WTC11 (cell line): ENCODE data around the gene ETV1. TPM values are rescaled to one million over a fixed set of nuclear protein-coding genes. Genes with fewer than 3 reads are reported as not detected.

Experiments used
- ATAC-seq: fragments of 200-7000 bp; cut with Tn5 transposase; 2 replicates; pipeline ENCODE4 v1.10.0; 2021; ENCODE audit warnings: mild to moderate bottlenecking, moderate library complexity
- CTCF ChIA-PET: fragments of 300-600 bp; sonication (Branson Sonifier 250); formaldehyde crosslinking; loops from one replicate; lab custom pipeline; 2021; ENCODE audit warnings: antibody characterized with exemption; lab: Charles Lee
- POLR2A ChIA-PET: fragments of 350-600 bp; sonication (Branson Sonifier 250); formaldehyde crosslinking; loops from one replicate; lab custom pipeline; 2021; ENCODE audit warnings: antibody characterized with exemption; lab: Charles Lee
- DNase-seq: peaks from one replicate; pipeline ENCODE4 v3.0.0; 2021; ENCODE audit warnings: low spot score
- H3K27ac Mint-ChIP-seq: 2 replicates; pipeline ENCODE4 v1.8.0; 2021; ENCODE audit warnings: mixed read lengths
- H3K27me3 Mint-ChIP-seq: 2 replicates; pipeline ENCODE4 v1.8.0; 2021; ENCODE audit warnings: low read depth, mild to moderate bottlenecking, moderate library complexity, mixed read lengths
- H3K36me3 Mint-ChIP-seq: 2 replicates; pipeline ENCODE4 v1.8.0; 2021; ENCODE audit warnings: mixed read lengths
- H3K4me1 Mint-ChIP-seq: 2 replicates; pipeline ENCODE4 v1.8.0; 2022; ENCODE audit warnings: mixed read lengths
- H3K4me3 Mint-ChIP-seq: 2 replicates; pipeline ENCODE4 v1.8.0; 2021; ENCODE audit warnings: mild to moderate bottlenecking, moderate library complexity, mixed read lengths
- H3K9me3 Mint-ChIP-seq: 2 replicates; pipeline ENCODE4 v1.8.0; 2021; ENCODE audit warnings: mixed read lengths
- CREM ChIP-seq: sonication (generic); formaldehyde crosslinking; IDR thresholded peaks from 2 replicates; pipeline ENCODE4 v1.8.1; 2022; ENCODE audit warnings: mild to moderate bottlenecking, missing genetic modification reagents, moderate library complexity
- EMX1 ChIP-seq: fragments of 250-450 bp; sonication (Bioruptor Pico); IDR thresholded peaks from 2 replicates; pipeline ENCODE4 v1.8.0; 2021; ENCODE audit warnings: mild to moderate bottlenecking
- FOXP4 ChIP-seq: sonication (generic); formaldehyde crosslinking; IDR thresholded peaks from 2 replicates; pipeline ENCODE4 v1.8.0; 2022; ENCODE audit warnings: mild to moderate bottlenecking, missing genetic modification reagents
- GTF2I ChIP-seq: fragments of 250-450 bp; sonication (Bioruptor Pico); conservative IDR thresholded peaks from 2 replicates; pipeline ENCODE4 v1.4.0; 2021; ENCODE audit warnings: mild to moderate bottlenecking
- JAZF1 ChIP-seq: fragments of 250-450 bp; sonication (Bioruptor Pico); IDR thresholded peaks from 2 replicates; pipeline ENCODE4 v1.9.0; 2021; ENCODE audit warnings: moderate library complexity, mild to moderate bottlenecking, inconsistent platforms
- JUN ChIP-seq: sonication (generic); formaldehyde crosslinking; IDR thresholded peaks from 2 replicates; pipeline ENCODE4 v1.8.0; 2023; ENCODE audit warnings: mild to moderate bottlenecking, missing genetic modification reagents
- MLX ChIP-seq: sonication (generic); formaldehyde crosslinking; IDR thresholded peaks from 2 replicates; pipeline ENCODE4 v1.8.1; 2023; ENCODE audit warnings: mild to moderate bottlenecking, missing genetic modification reagents, moderate library complexity
- MXD4 ChIP-seq: fragments of 250-450 bp; sonication (Bioruptor Pico); IDR thresholded peaks from 2 replicates; pipeline ENCODE4 v1.8.0; 2021; ENCODE audit warnings: mild to moderate bottlenecking, moderate library complexity, borderline replicate concordance
- NR1H2 ChIP-seq: sonication (generic); formaldehyde crosslinking; IDR thresholded peaks from 2 replicates; pipeline ENCODE4 v1.9.0; 2021; ENCODE audit warnings: mild to moderate bottlenecking, moderate library complexity, missing genetic modification reagents
- OVOL2 ChIP-seq: fragments of 250-450 bp; sonication (Bioruptor Pico); IDR thresholded peaks from 2 replicates; pipeline ENCODE4 v1.9.0; 2021; ENCODE audit warnings: mild to moderate bottlenecking, borderline replicate concordance
- SOX15 ChIP-seq: fragments of 250-450 bp; sonication (Bioruptor Pico); IDR thresholded peaks from 2 replicates; pipeline ENCODE4 v1.9.0; 2021; ENCODE audit warnings: mild to moderate bottlenecking
- SP1 ChIP-seq: sonication (generic); formaldehyde crosslinking; conservative IDR thresholded peaks from 2 replicates; pipeline ENCODE4 v1.8.1; 2022; ENCODE audit warnings: missing genetic modification reagents
- STAT6 ChIP-seq: sonication (generic); formaldehyde crosslinking; conservative IDR thresholded peaks from 2 replicates; pipeline ENCODE4 v1.8.1; 2023; ENCODE audit warnings: mild to moderate bottlenecking, low read depth, missing genetic modification reagents, moderate library complexity
- ZBTB21 ChIP-seq: sonication (generic); formaldehyde crosslinking; IDR thresholded peaks from 2 replicates; pipeline ENCODE4 v1.8.1; 2023; ENCODE audit warnings: mild to moderate bottlenecking, missing genetic modification reagents, borderline replicate concordance
- ZBTB43 ChIP-seq: sonication (generic); formaldehyde crosslinking; IDR thresholded peaks from 2 replicates; pipeline ENCODE4 v1.8.1; 2023; ENCODE audit warnings: mild to moderate bottlenecking, missing genetic modification reagents
- ZNF317 ChIP-seq: sonication (generic); formaldehyde crosslinking; IDR thresholded peaks from 2 replicates; pipeline ENCODE4 v1.8.1; 2023; ENCODE audit warnings: low read depth, mild to moderate bottlenecking, moderate library complexity, missing genetic modification reagents, borderline replicate concordance
- ZNF396 ChIP-seq: fragments of 250-450 bp; sonication (Bioruptor Pico); IDR thresholded peaks from 2 replicates; pipeline ENCODE4 v1.8.0; 2021; ENCODE audit warnings: mild to moderate bottlenecking, moderate library complexity, borderline replicate concordance
- ZNF425 ChIP-seq: fragments of 250-450 bp; sonication (Bioruptor Pico); conservative IDR thresholded peaks from 2 replicates; pipeline ENCODE4 v1.9.0; 2021; ENCODE audit warnings: mild to moderate bottlenecking
- ZNF512 ChIP-seq: sonication (generic); formaldehyde crosslinking; IDR thresholded peaks from 2 replicates; pipeline ENCODE4 v1.8.1; 2022; ENCODE audit warnings: missing genetic modification reagents, borderline replicate concordance
- total RNA-seq: library from RNA; stranded (reverse); gene quantifications from 3 replicates; pipeline ENCODE4 v1.2.3, GENCODE V29; 2021

Gene ETV1
- total RNA-seq, 1 experiment from 2014 or later, result 76.6 TPM

GRCh38 chr7:13910805-13911551 is 78.5 kb downstream of the ETV1 start:
- peak overlapping the region; percentile 42 for H3K27ac Mint-ChIP-seq
- no peak overlapping the region for H3K4me3 Mint-ChIP-seq
- no peaks in the 10 kb centered on the region for H3K9me3 Mint-ChIP-seq
- ChIA-PET CTCF (no interaction called here), POLR2A (no interaction called here)
- DNase-seq, result no peak
- TF ChIP-seq NR1H2 (CRISPR knock-in tag) (no peak), EMX1 (CRISPR knock-in tag) (no peak), ZNF396 (CRISPR knock-in tag) (no peak), CREM (no peak), ZBTB43 (CRISPR knock-in tag) (no peak)
- peaks cover 28% of the 10 kb centered on the region for H3K36me3 Mint-ChIP-seq
- no peak for ATAC-seq
- H3K4me1 Mint-ChIP-seq, result peaks cover 28% of the 10 kb centered on the region
- H3K27me3 Mint-ChIP-seq, result no peaks in the 10 kb centered on the region

- H3K4me1 Mint-ChIP-seq, result peaks cover 19% of the 10 kb centered on the region
- ChIA-PET POLR2A (interaction anchor here (0.7 kb wide), 1 partner anchor 30 kb away, joined by 3 read pairs; no protein-coding TSS in a partner anchor), CTCF (interaction anchor here (0.6 kb wide), 1 partner anchor 384 kb away, joined by 3 read pairs; no protein-coding TSS in a partner anchor)
- no peaks in the 10 kb centered on the region for H3K9me3 Mint-ChIP-seq
- ATAC-seq (no peak), DNase-seq (no peak)
- H3K36me3 Mint-ChIP-seq, result peaks cover 48% of the 10 kb centered on the region
- H3K27me3 Mint-ChIP-seq, result no peaks in the 10 kb centered on the region
- H3K4me3 Mint-ChIP-seq, result no peak overlapping the region
- TF ChIP-seq MLX (CRISPR knock-in tag) (no peak), ZBTB21 (CRISPR knock-in tag) (no peak), JUN (CRISPR knock-in tag) (no peak), ZNF317 (no peak), SOX15 (CRISPR knock-in tag) (no peak), STAT6 (no peak), GTF2I (CRISPR knock-in tag) (no peak), MXD4 (no peak), OVOL2 (CRISPR knock-in tag) (no peak), ZNF512 (CRISPR knock-in tag) (no peak), JAZF1 (CRISPR knock-in tag) (no peak), ZNF425 (CRISPR knock-in tag) (no peak), SP1 (CRISPR knock-in tag) (no peak), FOXP4 (CRISPR knock-in tag) (no peak)
- H3K27ac Mint-ChIP-seq, result no peak overlapping the region; the same call in 1 of the 2 replicates
Measured at GRCh38 chr7:13908667-13909397, 80.6 kb downstream of the ETV1 start.
